ENCODE data around the gene PGGHG. TPM values are rescaled to one million over a fixed set of nuclear protein-coding genes. Genes with fewer than 3 reads are reported as not detected.

The PGGHG gene
- total RNA-seq, 4 donors from 2014 or later = 3.8 to 26.9 (median 12.5) TPM

- TF ChIP-seq CTCF (IDR thresholded peaks at IDR 0.05; ENCODE audit: low read depth) = no peak
Observed at GRCh38 chr11:294780-295179, 5.9 kb downstream of the PGGHG start.

- TF ChIP-seq CTCF (IDR thresholded peaks at IDR 0.05; ENCODE audit: low read depth) = no peak
Observed at GRCh38 chr11:295351-296170, 6.6 kb downstream of the PGGHG start.

GRCh38 chr11:296171-297050 lies 7.5 kb downstream of the PGGHG start:
- no peak for TF ChIP-seq CTCF (IDR thresholded peaks at IDR 0.05; ENCODE audit: low read depth)

GRCh38 chr11:297051-297585 lies 8.2 kb downstream of the PGGHG start:
- TF ChIP-seq CTCF (IDR thresholded peaks at IDR 0.05; ENCODE audit: low read depth) = no peak

GRCh38 chr11:297586-298405 lies 8.9 kb downstream of the PGGHG start:
- no peak for TF ChIP-seq CTCF (IDR thresholded peaks at IDR 0.05; ENCODE audit: low read depth)

GRCh38 chr11:298406-299065 lies 9.6 kb downstream of the PGGHG start:
- TF ChIP-seq CTCF (IDR thresholded peaks at IDR 0.05; ENCODE audit: low read depth) = no peak
